ENCODE data around the gene ARL6IP4.

DNA sequence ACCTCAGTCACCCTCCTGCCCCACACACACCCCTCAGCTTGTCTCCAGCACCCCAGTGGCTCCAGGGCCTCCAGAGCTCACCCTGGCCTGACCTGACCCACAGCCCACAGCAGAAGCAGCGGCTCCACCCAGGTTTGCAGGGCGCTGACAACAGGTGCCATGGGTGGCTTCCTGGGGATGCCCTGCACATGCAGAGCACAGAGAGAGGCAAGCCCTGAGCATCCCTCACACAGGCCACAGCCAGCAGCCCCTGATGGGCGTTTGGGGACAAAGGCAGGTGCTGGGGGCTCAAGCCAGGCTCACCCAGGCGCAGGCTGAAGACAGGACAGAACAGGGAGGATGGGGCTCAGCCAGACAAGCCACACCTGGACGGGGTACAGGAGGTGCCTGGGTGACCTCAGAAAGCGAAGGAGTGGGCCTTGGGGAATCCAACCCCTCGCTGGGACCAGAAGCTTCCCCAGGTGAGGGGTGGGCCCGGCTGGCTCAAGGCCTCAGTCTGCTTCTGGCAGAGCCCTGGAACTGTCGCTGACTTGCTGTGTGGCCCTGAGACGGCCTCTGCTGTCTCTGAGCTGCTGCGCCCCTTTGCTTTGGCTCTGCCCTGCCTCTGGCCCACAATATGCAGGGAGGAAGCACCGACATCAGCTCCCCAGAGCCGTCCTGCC, 10.6 kb downstream of the ARL6IP4 start:
- TF ChIP-seq, protein P1, sequence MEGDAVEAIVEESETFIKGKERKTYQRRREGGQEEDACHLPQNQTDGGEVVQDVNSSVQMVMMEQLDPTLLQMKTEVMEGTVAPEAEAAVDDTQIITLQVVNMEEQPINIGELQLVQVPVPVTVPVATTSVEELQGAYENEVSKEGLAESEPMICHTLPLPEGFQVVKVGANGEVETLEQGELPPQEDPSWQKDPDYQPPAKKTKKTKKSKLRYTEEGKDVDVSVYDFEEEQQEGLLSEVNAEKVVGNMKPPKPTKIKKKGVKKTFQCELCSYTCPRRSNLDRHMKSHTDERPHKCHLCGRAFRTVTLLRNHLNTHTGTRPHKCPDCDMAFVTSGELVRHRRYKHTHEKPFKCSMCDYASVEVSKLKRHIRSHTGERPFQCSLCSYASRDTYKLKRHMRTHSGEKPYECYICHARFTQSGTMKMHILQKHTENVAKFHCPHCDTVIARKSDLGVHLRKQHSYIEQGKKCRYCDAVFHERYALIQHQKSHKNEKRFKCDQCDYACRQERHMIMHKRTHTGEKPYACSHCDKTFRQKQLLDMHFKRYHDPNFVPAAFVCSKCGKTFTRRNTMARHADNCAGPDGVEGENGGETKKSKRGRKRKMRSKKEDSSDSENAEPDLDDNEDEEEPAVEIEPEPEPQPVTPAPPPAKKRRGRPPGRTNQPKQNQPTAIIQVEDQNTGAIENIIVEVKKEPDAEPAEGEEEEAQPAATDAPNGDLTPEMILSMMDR (conservative IDR thresholded peaks at IDR 0.05; ENCODE audit: low read depth, low read length) = no peak
- no peak for TF ChIP-seq EZH2 (IDR thresholded peaks at IDR 0.05; ENCODE audit: borderline replicate concordance, low read depth, low read length, poor library complexity, severe bottlenecking)

Data from A673 (cell line).